Measurements from ENCODE around the gene ST6GALNAC5. TPM values are rescaled to one million over a fixed set of nuclear protein-coding genes. Genes with fewer than 3 reads are reported as not detected.
A peak's percentile ranks its signal among the peaks of the same experiment; 100 is the strongest.

The ST6GALNAC5 gene
- total RNA-seq, 6 donors from 2014 or later, result 18.9 to 54.9 (median 28.0) TPM

- TF ChIP-seq CTCF (IDR thresholded peaks at IDR 0.05), result no peak
- no peak for TF ChIP-seq EP300 (IDR thresholded peaks at IDR 0.05)
- no peak for TF ChIP-seq POLR2A (IDR thresholded peaks at IDR 0.05)
- no peak for TF ChIP-seq POLR2AphosphoS5 (IDR thresholded peaks at IDR 0.05)
- H3K27me3 ChIP-seq, result no peaks in the 10 kb centered on the region
- no peaks in the 10 kb centered on the region for H3K4me1 ChIP-seq
- ATAC-seq (ENCODE audit: low FRiP score in 2 of 2) (no peak), DNase-seq (no peak)
- H3K27ac ChIP-seq, result no peak overlapping the region
- H3K9me3 ChIP-seq, result no peaks in the 10 kb centered on the region
- no peaks in the 10 kb centered on the region for H3K36me3 ChIP-seq
- H3K4me3 ChIP-seq, result no peak overlapping the region
These were observed 14.5 kb downstream of the ST6GALNAC5 start for GRCh38 chr1:76881762-76882161.

GRCh38 chr1:76891931-76892622, 24.8 kb downstream of the ST6GALNAC5 start:
- no peak overlapping the region for H3K27ac ChIP-seq
- no peaks in the 10 kb centered on the region for H3K27me3 ChIP-seq
- peaks cover 0 to 3% (median 0%) of the 10 kb centered on the region in 4 donors for H3K4me1 ChIP-seq
- H3K9me3 ChIP-seq, result no peaks in the 10 kb centered on the region
- ATAC-seq (ENCODE audit: low FRiP score in 2 of 2) (no peak), DNase-seq (no peak)
- no peak overlapping the region for H3K4me3 ChIP-seq
- WGBS, 2 donors, result 43 to 56% methylated on average over 4 of the region's 4 CpGs
- TF ChIP-seq CTCF (IDR thresholded peaks at IDR 0.05), result no peak
- H3K36me3 ChIP-seq, result no peaks in the 10 kb centered on the region

- ATAC-seq (ENCODE audit: low FRiP score in 2 of 2), result no peak
- TF ChIP-seq EP300 (IDR thresholded peaks at IDR 0.05), result no peak
- TF ChIP-seq POLR2A (IDR thresholded peaks at IDR 0.05), result no peak
- no peak for TF ChIP-seq POLR2AphosphoS5 (IDR thresholded peaks at IDR 0.05)
- no peak for TF ChIP-seq CTCF (IDR thresholded peaks at IDR 0.05)
- WGBS, 2 donors, result 53 to 70% methylated on average over 1 of the region's 1 CpG
- H3K27ac ChIP-seq, result no peak overlapping the region
- peaks cover 0 to 3% (median 0%) of the 10 kb centered on the region in 4 donors for H3K4me1 ChIP-seq
- H3K36me3 ChIP-seq, result no peaks in the 10 kb centered on the region
- DNase-seq, result no peak
- H3K9me3 ChIP-seq, result no peaks in the 10 kb centered on the region
- H3K4me3 ChIP-seq, result no peak overlapping the region
- H3K27me3 ChIP-seq, result no peaks in the 10 kb centered on the region
These were observed 25.4 kb downstream of the ST6GALNAC5 start for GRCh38 chr1:76892675-76893074.

GRCh38 chr1:76901158-76901767, 34.0 kb downstream of the ST6GALNAC5 start:
- ATAC-seq (ENCODE audit: low FRiP score in 2 of 2) (peak in 1 of 2 donors; percentile 50), DNase-seq (peak in 1 of 2 donors; percentile 33)
- Histone ChIP-seq H3K27me3 (no peaks in the 10 kb centered on the region), H3K4me1 (peaks cover 0 to 4% (median 0%) of the 10 kb centered on the region in 4 donors), H3K9me3 (no peaks in the 10 kb centered on the region), H3K4me3 (no peak overlapping the region), H3K27ac (no peak overlapping the region), H3K36me3 (no peaks in the 10 kb centered on the region)
- TF ChIP-seq EP300 (IDR thresholded peaks at IDR 0.05) (no peak), POLR2A (IDR thresholded peaks at IDR 0.05) (no peak), CTCF (IDR thresholded peaks at IDR 0.05) (peak in 4 of 6 experiments; percentile 35 to 43 (median 41)), POLR2AphosphoS5 (IDR thresholded peaks at IDR 0.05) (no peak)
- 80 to 89% methylated on average over 2 of the region's 2 CpGs for WGBS, 2 donors
